Stimulated activated naive B cell treated with anti-CD40 and anti-IgM and Interleukin-4, amounts not matched to agents 10 μg/mL and 1 μg/mL and 100 μg/mL, for 72 hours (primary cell): ENCODE results near the gene ZNF335.
A peak's percentile ranks its signal among the peaks of the same experiment; 100 is the strongest.

Experiments used
- ATAC-seq, 2 donors: fragments of 150-1000 bp; cut with Tn5 transposase; replicated peaks; 2 replicates each; pipeline ENCODE4 v1.10.0; 2021; ENCODE audit warnings: moderate library complexity in 1 of 2
- DNase-seq: peaks from one replicate; pipeline ENCODE4 v3.0.0; 2021
- H3K27ac Mint-ChIP-seq: one replicate; pipeline ENCODE4 v1.8.0; 2022; ENCODE audit warnings: mild to moderate bottlenecking, mixed read lengths
- H3K27me3 Mint-ChIP-seq, 2 donors: one replicate each; pipeline ENCODE4 v1.8.0; 2022; ENCODE audit warnings: mixed read lengths in 2 of 2
- H3K36me3 Mint-ChIP-seq, 2 donors: one replicate each; pipeline ENCODE4 v1.8.0; 2022; ENCODE audit warnings: mixed read lengths in 2 of 2, mild to moderate bottlenecking in 1 of 2
- H3K4me1 Mint-ChIP-seq, 2 donors: one replicate each; pipeline ENCODE4 v1.8.0; 2022; ENCODE audit warnings: mixed read lengths in 2 of 2, mild to moderate bottlenecking in 1 of 2
- H3K4me3 Mint-ChIP-seq, 2 donors: one replicate each; pipeline ENCODE4 v1.8.0; 2022; ENCODE audit warnings: mild to moderate bottlenecking in 2 of 2, mixed read lengths in 2 of 2, moderate library complexity in 1 of 2
- H3K9me3 Mint-ChIP-seq, 2 donors: one replicate each; pipeline ENCODE4 v1.8.0; 2022; ENCODE audit warnings: mixed read lengths in 2 of 2, mild to moderate bottlenecking in 1 of 2

Gene ZNF335

DNA sequence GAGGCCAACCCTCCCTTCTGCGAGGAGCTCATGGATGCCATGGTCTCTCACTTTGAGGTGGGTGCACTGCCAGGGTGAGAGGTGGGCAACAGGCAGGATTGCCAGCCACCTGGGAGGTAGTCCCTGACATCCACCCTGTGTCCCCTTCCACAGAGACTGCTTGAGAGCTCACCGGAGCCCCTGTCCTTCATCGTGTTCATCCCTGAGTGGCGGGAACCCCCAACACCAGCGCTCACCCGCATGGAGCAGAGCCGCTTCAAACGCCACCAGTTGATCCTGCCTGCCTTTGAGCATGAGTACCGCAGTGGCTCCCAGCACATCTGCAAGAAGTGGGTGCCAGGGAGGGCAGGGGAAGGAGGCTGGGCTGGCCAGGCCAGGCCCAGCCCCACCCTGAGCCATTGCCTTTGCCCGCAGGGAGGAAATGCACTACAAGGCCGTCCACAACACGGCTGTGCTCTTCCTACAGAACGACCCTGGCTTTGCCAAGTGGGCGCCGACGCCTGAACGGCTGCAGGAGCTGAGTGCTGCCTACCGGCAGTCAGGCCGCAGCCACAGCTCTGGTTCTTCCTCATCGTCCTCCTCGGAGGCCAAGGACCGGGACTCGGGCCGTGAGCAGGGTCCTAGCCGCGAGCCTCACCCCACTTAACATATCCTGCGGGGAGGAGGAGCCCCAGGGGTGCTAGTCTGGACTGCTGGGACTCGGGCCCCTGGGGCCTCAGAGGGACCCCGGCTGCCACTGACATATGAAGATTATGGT, 24.7 kb downstream of the ZNF335 start:
- Mint-ChIP-seq H3K4me3 (no peak overlapping the region), H3K36me3 (peaks cover 52 to 56% of the 10 kb centered on the region in 2 donors), H3K27me3 (no peaks in the 10 kb centered on the region), H3K4me1 (peaks cover 17 to 18% of the 10 kb centered on the region in 2 donors), H3K9me3 (no peaks in the 10 kb centered on the region), H3K27ac (peak overlapping the region; percentile 81)
- no peak for DNase-seq
- no peak for ATAC-seq

DNA sequence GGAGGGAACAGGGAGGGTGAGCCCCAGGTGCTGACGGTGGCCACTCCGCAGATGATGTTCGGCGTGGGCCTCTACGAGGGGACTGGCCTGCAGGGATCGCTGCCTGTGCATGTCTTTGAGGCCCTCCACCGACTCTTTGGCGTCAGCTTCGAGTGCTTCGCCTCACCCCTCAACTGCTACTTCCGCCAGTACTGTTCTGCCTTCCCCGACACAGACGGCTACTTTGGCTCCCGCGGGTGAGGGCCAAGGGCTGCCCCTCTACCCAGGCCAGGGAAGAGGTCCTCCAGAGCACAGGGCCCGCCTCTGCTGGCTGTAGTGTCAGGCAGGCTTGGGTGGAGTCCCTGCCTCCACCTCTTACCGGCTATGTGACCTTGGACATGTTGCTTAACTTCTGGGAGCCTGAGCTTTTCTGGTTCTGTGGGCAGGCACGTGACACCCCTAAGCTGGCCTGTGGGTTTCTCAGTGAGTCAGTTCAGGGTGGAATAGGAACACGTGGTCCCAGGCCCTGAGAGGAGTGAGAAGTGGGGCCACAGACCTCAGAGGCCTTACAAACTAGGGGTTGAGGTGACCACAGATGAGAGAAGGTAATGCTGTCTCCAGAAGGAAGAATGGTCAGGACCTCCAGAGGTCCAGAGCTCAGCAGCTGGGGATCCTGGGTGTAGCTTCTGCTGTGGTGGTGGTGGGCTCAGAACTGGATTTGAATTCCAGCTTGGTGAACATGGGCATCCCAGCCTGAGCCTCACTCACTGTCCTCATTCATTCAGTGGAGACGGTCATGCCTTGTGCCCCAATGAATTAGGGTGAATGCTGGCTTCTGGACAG, 25.6 kb downstream of the ZNF335 start:
- Mint-ChIP-seq H3K27ac (peak overlapping the region; percentile 75), H3K27me3 (no peaks in the 10 kb centered on the region), H3K4me3 (no peak overlapping the region), H3K4me1 (peaks cover 16 to 18% of the 10 kb centered on the region in 2 donors), H3K9me3 (no peaks in the 10 kb centered on the region), H3K36me3 (peaks cover 46 to 49% of the 10 kb centered on the region in 2 donors)
- DNase-seq (no peak), ATAC-seq (peak; percentile 13 to 25)

DNA sequence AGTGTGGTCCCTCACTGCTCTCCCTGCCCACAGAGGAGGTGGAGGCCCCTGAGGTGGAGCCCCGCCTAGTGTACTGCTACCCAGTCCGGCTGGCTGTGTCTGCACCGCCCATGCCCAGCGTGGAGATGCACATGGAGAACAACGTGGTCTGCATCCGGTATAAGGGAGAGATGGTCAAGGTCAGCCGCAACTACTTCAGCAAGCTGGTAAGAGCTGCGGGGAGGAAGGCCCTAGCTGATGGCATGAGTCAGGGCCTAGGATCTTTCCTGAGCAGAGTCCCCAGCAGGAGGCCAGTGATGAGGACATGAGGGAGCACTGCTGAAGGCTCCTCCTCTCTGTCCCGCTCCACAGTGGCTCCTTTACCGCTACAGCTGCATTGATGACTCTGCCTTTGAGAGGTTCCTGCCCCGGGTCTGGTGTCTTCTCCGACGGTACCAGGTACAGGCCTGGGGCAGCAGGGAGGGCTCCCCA, 26.3 kb downstream of the ZNF335 start:
- Mint-ChIP-seq H3K36me3 (peaks cover 46 to 49% of the 10 kb centered on the region in 2 donors), H3K4me3 (no peak overlapping the region), H3K27ac (peak overlapping the region; percentile 88), H3K4me1 (peaks cover 16 to 18% of the 10 kb centered on the region in 2 donors), H3K9me3 (no peaks in the 10 kb centered on the region), H3K27me3 (no peaks in the 10 kb centered on the region)
- ATAC-seq, result no peak
- no peak for DNase-seq

DNA sequence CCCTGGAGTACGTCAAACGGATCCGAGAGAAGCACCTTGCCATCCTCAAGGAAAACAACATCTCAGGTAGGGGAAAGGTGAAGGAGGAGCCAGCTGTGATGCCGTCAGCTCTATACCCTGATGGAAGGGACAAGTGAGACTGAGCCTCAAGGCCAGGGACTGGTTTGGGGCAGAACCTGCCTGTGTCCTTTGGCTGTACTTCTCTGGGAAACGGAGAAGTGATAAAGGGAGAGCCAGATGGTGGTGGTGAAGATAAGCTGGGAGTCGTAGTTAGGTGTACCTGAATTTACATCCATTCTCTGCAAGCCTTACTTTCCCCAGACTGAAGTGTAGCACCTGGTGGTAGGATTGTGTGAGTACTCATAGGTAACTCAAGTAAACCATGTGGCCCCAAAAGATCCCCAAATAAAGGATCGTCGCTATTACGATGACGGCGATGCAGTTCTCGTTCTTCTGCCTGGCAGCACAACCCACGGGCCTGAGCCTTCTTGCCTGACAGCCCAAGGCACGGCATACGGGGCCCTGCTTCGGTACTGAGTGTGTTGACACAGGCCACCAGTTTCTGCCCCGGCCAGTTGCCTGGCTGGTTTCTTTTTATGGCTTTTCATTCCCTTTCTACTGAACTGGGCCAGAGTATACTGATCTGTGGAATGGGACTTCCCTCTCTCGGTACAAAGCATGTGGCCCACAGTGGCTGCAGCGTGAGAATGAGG, 26.9 kb downstream of the ZNF335 start:
- no peak for ATAC-seq
- H3K36me3 Mint-ChIP-seq, result peaks cover 46 to 50% of the 10 kb centered on the region in 2 donors
- no peaks in the 10 kb centered on the region for H3K9me3 Mint-ChIP-seq
- no peaks in the 10 kb centered on the region for H3K27me3 Mint-ChIP-seq
- no peak for DNase-seq
- H3K4me1 Mint-ChIP-seq, result peaks cover 16 to 18% of the 10 kb centered on the region in 2 donors
- no peak overlapping the region for H3K4me3 Mint-ChIP-seq
- H3K27ac Mint-ChIP-seq, result peak overlapping the region; percentile 88

DNA sequence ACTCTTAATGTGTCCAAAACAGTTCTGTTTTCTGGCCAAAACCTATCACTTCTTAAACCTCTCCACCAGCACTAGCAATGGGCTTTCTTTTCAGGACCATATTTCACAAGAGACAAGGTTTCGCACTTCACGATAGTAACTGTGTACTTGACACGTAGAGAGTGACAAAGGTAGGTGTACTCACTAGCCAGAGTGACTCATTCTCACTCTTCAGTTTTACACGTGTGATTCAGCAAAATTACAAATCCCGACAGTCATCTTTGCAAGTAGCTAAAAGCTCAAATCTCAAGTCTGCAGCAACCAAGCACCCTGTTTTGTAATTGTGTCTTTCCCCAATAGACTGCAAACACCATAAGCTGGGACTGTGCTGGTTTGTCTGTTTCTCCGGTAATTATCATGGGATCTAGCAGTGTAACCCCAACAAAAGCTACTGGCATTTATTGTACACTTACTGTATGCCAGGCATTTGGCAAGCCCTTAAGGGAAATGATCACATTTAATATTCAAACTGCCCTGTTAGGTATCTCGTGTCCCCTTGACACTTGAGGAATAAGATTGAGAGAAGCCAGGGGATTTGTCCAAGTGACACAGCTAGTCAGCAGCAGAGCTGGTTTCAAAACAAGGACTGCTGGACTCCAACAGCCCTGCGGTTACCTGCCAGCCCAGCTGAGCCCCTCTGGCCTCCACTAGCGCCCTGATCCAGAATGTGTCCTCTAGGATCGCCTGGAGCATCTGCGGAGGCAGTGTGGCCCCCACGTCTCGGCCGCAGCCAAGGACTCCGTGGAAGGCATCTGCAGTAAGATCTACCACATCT, 27.6 kb downstream of the ZNF335 start:
- peaks cover 47 to 48% of the 10 kb centered on the region in 2 donors for H3K36me3 Mint-ChIP-seq

DNA sequence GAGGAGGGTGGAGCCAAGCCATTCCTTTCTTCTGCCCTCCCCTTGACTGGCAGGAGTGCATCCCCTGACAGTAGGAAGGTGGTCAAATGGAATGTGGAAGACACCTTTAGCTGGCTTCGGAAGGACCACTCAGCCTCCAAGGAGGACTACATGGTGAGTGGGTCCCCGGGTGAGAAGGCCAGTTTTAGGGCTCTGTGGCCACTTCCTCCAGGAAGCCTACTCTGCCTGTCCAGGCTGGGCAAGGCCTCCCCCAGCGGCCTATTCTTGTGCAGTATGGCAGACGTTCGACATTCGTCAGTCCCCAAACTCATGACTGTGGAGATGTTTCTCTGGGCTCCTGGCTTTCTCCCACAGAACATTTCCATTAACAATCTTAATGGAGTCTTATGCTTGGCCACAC, 28.4 kb downstream of the ZNF335 start:
- Mint-ChIP-seq H3K4me1 (peaks cover 12 to 16% of the 10 kb centered on the region in 2 donors), H3K4me3 (no peak overlapping the region), H3K9me3 (no peaks in the 10 kb centered on the region), H3K27ac (no peak overlapping the region), H3K27me3 (no peaks in the 10 kb centered on the region), H3K36me3 (peaks cover 43 to 48% of the 10 kb centered on the region in 2 donors)
- DNase-seq (no peak), ATAC-seq (no peak)

More for the DNA sequence above, 27.6 kb downstream of the ZNF335 start:
- peaks cover 17 to 18% of the 10 kb centered on the region in 2 donors for H3K4me1 Mint-ChIP-seq
- no peaks in the 10 kb centered on the region for H3K9me3 Mint-ChIP-seq
- H3K27ac Mint-ChIP-seq, result peak overlapping the region; percentile 56
- ATAC-seq (no peak), DNase-seq (no peak)
- H3K27me3 Mint-ChIP-seq, result no peaks in the 10 kb centered on the region
- H3K4me3 Mint-ChIP-seq, result no peak overlapping the region

DNA sequence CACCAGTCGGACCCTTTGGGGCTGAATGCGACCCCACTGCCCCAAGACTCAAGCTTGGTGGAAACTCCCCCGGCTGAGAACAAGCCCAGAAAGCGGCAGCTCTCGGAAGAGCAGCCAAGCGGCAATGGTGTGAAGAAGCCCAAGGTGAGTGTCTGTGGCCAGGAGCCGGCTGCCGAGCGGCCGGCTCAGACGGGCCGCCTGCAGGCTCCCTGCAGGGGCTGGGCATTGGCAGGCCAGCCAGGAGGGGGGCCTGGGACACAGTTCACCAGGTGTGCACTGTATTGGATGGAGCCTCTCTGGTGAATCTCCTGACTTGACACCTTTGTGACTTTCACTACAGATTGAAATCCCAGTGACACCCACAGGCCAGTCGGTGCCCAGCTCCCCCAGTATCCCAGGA, 31.5 kb downstream of the ZNF335 start:
- no peaks in the 10 kb centered on the region for H3K9me3 Mint-ChIP-seq
- H3K4me1 Mint-ChIP-seq, result peaks cover 17 to 27% of the 10 kb centered on the region in 2 donors
- peaks cover 37 to 40% of the 10 kb centered on the region in 2 donors for H3K36me3 Mint-ChIP-seq
- no peak for ATAC-seq
- H3K27ac Mint-ChIP-seq, result no peak overlapping the region
- H3K4me3 Mint-ChIP-seq, result no peak overlapping the region
- no peak for DNase-seq
- no peaks in the 10 kb centered on the region for H3K27me3 Mint-ChIP-seq

DNA sequence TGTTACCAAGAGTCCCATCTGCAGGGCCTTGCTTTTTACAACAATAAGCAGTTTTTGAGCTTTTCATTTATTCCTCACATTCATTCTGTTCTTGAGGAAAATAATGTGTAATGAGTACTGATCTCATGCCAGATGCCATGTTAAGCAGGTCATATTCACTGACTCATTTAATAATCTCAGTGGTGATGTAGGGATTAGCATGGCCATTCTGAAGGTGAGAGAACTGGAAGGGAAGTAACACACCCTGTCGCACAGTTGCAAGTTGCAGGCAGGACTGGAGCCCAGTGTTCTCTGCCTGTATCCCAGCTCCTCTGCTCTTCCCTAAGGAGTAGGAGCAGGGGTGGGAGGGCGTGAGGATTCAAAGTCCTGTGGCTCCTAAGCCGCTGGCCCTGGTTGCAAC, 31.9 kb downstream of the ZNF335 start:
- Mint-ChIP-seq H3K9me3 (no peaks in the 10 kb centered on the region), H3K4me3 (no peak overlapping the region), H3K27me3 (no peaks in the 10 kb centered on the region), H3K36me3 (peaks cover 37 to 41% of the 10 kb centered on the region in 2 donors), H3K4me1 (peaks cover 17 to 28% of the 10 kb centered on the region in 2 donors), H3K27ac (no peak overlapping the region)
- ATAC-seq (no peak), DNase-seq (no peak)

DNA sequence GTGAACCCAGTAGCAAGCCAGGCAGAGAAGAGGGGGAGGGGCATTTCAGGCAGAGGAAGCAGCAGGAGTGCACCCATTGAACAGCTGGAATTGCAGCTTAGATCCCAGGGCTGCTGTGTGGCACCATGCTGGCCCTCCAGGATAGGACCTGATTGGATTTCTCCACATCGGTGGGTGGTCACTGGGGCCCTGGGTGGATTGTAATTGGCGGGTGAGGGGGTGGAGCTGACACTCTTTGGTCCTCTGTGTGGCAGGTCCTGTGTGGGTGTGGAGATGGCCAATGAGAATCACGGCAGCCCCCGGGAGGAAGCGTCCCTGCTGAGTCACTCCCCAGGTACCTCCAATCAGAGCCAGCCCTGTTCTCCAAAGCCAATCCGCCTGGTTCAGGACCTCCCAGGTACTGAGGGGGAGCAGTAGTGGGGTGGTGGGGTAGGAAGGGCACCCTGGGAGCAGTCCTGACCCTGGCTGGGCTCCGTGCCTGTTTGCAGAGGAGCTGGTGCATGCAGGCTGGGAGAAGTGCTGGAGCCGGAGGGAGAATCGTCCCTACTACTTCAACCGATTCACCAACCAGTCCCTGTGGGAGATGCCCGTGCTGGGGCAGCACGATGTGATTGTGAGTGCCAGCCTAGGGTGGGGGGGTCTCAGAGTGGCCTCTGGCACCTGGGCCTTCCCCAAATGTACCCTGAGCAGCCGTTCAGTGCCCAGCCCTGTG, 33.1 kb downstream of the ZNF335 start:
- Mint-ChIP-seq H3K27me3 (no peaks in the 10 kb centered on the region), H3K4me1 (peaks cover 12 to 28% of the 10 kb centered on the region in 2 donors), H3K9me3 (no peaks in the 10 kb centered on the region), H3K4me3 (no peak overlapping the region), H3K27ac (no peak overlapping the region), H3K36me3 (peaks cover 29 to 30% of the 10 kb centered on the region in 2 donors)
- DNase-seq (no peak), ATAC-seq (no peak)

DNA sequence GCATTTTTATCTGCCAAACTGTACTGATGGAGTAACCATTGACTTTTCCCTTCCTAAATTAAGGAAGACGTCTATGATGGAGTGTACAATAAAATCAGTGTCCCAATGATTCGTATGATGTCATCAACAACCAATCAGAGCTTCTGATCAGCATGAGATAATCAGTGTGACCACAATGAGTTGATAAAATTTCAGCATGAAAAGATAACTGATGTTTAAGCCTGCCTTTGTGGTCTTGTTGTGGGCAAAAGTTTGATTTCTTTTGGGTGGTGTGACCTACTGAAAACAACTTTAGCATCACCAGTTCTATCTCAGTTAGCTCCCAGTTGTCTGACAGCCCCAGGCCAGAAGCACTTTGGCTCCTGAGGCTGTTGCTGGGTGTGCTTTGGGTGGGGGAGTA, 34.2 kb downstream of the ZNF335 start:
- no peak for ATAC-seq
- Mint-ChIP-seq H3K27me3 (no peaks in the 10 kb centered on the region), H3K4me3 (no peak overlapping the region), H3K9me3 (no peaks in the 10 kb centered on the region), H3K36me3 (peaks cover 22 to 27% of the 10 kb centered on the region in 2 donors), H3K27ac (peak overlapping the region; percentile 62), H3K4me1 (peaks cover 12 to 34% of the 10 kb centered on the region in 2 donors)
- DNase-seq, result no peak

DNA sequence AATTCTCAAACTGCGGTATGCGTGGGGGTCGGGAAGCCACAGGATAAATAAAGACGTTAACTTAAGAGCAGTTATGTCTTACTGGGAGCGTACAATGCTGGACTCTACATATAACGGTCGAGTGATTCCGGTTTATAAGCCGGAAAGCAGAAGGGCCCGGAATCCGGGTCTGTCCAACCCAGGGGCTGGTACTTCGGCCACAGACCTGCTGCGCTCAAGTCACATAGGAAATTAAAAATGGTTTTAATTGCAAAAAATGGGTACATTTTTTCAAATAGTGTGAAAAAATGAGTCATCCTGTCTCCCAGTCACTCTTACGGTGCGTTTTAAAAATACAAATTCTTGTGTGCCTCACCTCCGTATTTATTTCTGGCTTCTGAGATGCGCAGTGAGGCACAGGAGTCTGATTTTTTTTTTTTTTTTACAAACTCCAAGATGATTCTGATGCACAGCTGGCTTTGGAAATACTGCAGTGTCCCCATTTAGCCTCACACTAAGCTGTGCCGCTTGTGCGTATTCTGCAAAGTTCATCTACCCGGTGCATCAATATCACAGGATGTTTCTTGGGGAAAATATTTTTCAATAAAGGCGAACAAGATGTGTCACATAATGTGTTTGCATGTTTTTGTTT, 36.5 kb downstream of the ZNF335 start:
- ATAC-seq, result no peak
- Mint-ChIP-seq H3K36me3 (peaks cover 22 to 27% of the 10 kb centered on the region in 2 donors), H3K27me3 (no peaks in the 10 kb centered on the region), H3K27ac (peak overlapping the region; percentile 94), H3K4me1 (peaks cover 12 to 34% of the 10 kb centered on the region in 2 donors), H3K9me3 (no peaks in the 10 kb centered on the region), H3K4me3 (peak overlapping the region; percentile 91 to 95)
- DNase-seq, result no peak

DNA sequence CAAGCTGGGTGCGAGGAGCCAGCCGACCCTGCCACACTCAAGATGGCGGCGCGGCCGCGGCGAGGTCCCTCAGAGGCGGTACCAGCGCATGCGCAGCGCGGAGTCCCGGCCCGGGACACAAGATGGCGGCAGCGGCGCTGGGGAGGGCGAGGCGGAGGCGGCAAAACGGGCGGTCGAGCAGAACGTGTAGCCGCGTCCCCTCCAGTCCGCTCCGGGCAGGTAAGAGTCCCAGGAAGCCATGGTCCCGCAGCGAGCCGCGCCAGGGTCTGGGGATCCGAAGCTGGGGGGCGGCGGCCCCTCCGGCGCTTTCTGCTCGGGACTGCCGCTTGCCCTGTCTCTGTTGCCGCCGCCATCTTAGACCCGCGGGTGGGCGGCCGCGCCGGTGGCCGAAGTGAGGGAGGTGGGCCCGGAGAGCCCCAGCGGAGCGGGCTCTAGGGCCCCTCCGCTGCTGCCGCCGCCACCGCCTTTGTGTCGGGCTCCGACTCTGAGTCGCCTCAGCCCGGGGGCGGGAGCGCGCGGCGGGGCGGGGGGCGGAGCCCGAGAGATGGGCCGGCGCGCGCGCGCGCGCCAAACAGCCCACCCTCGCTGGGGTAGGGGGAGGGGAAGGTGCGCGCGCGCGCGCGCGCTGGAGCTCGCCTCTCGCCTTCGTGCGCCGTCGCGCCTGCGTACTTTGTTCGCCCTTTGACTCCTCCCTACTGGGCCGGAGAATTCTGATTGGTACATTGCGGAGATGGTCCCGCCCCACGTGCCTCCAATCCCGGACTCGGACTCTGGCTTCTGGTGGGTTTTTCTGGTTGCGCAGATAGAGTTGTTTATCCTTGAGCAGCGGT, 37.2 kb downstream of the ZNF335 start, which contains the start of gene PCIF1:
Gene PCIF1, plus strand, starts transcription at position 98 of the 830 bp plus-strand sequence. CDS start 4,317 bp downstream, outside the sequence.
- H3K4me1 Mint-ChIP-seq, result peaks cover 12 to 34% of the 10 kb centered on the region in 2 donors
- peaks cover 20 to 26% of the 10 kb centered on the region in 2 donors for H3K36me3 Mint-ChIP-seq
- peak; percentile 79 to 85 for ATAC-seq
- H3K4me3 Mint-ChIP-seq, result peak within 1 kb of the TSS; percentile 95 to 97
- no peaks in the 10 kb centered on the region for H3K9me3 Mint-ChIP-seq
- H3K27ac Mint-ChIP-seq, result peak within 1 kb of the TSS; percentile 99
- no peaks in the 10 kb centered on the region for H3K27me3 Mint-ChIP-seq
- peak; percentile 97 for DNase-seq
